Mesenchymal stem cell (in vitro differentiated cells and primary cell): ENCODE data around the gene TDP1.

ENCODE experiments used
- DNase-seq: peaks from one replicate; pipeline ENCODE4 v3.0.0-alpha.2; 2013
- H2AFZ ChIP-seq: one replicate; pipeline ENCODE4 v1.6.1; 2013; ENCODE audit warnings: low read depth, mild to moderate bottlenecking, control low read depth, inconsistent platforms, low read length, moderate library complexity
- H2AK5ac ChIP-seq: 2 replicates; pipeline ENCODE4 v1.6.1; 2013; ENCODE audit warnings: low read length, moderate library complexity, mild to moderate bottlenecking, inconsistent platforms; ENCODE audit not compliant: severe bottlenecking
- H2BK120ac ChIP-seq: one replicate; pipeline ENCODE4 v1.6.1; 2013; ENCODE audit warnings: low read depth, mild to moderate bottlenecking, inconsistent platforms, low read length, moderate library complexity
- H2BK12ac ChIP-seq, 2 experiments: one replicate each; pipeline ENCODE4 v1.6.1; 2013; ENCODE audit warnings: inconsistent platforms in 2 of 2, low read length in 2 of 2, mild to moderate bottlenecking in 2 of 2, moderate library complexity in 2 of 2, control low read depth in 1 of 2
- H2BK15ac ChIP-seq: one replicate; pipeline ENCODE4 v1.6.1; 2013; ENCODE audit warnings: mild to moderate bottlenecking, low read depth, inconsistent platforms; ENCODE audit not compliant: poor library complexity, severe bottlenecking
- H2BK5ac ChIP-seq: 2 replicates; pipeline ENCODE4 v1.6.1; 2013; ENCODE audit warnings: low read depth, mild to moderate bottlenecking, low read length, control low read depth, inconsistent platforms; ENCODE audit not compliant: poor library complexity, severe bottlenecking
- H3K14ac ChIP-seq, 2 experiments: one replicate each; pipeline ENCODE4 v1.6.1; 2013; ENCODE audit warnings: inconsistent platforms in 2 of 2, low read length in 2 of 2, control low read depth in 1 of 2, mild to moderate bottlenecking in 1 of 2, moderate library complexity in 1 of 2
- H3K18ac ChIP-seq, 2 experiments: one replicate each; pipeline ENCODE4 v1.6.1; 2013; ENCODE audit warnings: inconsistent platforms in 2 of 2, low read length in 2 of 2, control low read depth in 1 of 2, low read depth in 1 of 2, mild to moderate bottlenecking in 1 of 2
- H3K23ac ChIP-seq, 2 experiments: one replicate each; pipeline ENCODE4 v1.6.1; 2013; ENCODE audit warnings: inconsistent platforms in 2 of 2, low read length in 2 of 2, mild to moderate bottlenecking in 2 of 2, moderate library complexity in 2 of 2, control low read depth in 1 of 2
- H3K27ac ChIP-seq: 2 replicates; pipeline ENCODE4 v1.5.1; 2013; ENCODE audit warnings: mild to moderate bottlenecking, moderate library complexity, low read length, control low read depth, inconsistent platforms; ENCODE audit not compliant: poor library complexity, severe bottlenecking
- H3K27me3 ChIP-seq, 2 experiments: 2 replicates each; pipeline versions ENCODE4 v1.6.1 to v1.7.0; 2013; ENCODE audit warnings: low read length in 2 of 2, mild to moderate bottlenecking in 2 of 2, moderate library complexity in 2 of 2, control low read depth in 1 of 2, inconsistent platforms in 1 of 2; ENCODE audit not compliant: control insufficient read depth in 1 of 2, insufficient read depth in 1 of 2
- H3K36me3 ChIP-seq, 2 experiments: 2 replicates each; pipeline versions ENCODE4 v1.6.1 to v1.7.0; 2013; ENCODE audit warnings: low read length in 2 of 2, control low read depth in 1 of 2, inconsistent platforms in 1 of 2, low read depth in 1 of 2, mild to moderate bottlenecking in 1 of 2; ENCODE audit not compliant: insufficient read depth in 2 of 2, control insufficient read depth in 1 of 2
- H3K4ac ChIP-seq, 2 experiments: one replicate each; pipeline ENCODE4 v1.6.1; 2013; ENCODE audit warnings: inconsistent platforms in 2 of 2, low read length in 2 of 2, mild to moderate bottlenecking in 2 of 2, moderate library complexity in 2 of 2, control low read depth in 1 of 2, low read depth in 1 of 2
- H3K4me1 ChIP-seq: 2 replicates; pipeline ENCODE4 v1.6.1; 2013; ENCODE audit warnings: low read depth, low read length, control low read depth; ENCODE audit not compliant: control insufficient read depth, insufficient read depth
- H3K4me2 ChIP-seq: 2 replicates; pipeline ENCODE4 v1.6.1; 2013; ENCODE audit warnings: low read length, mild to moderate bottlenecking, inconsistent platforms; ENCODE audit not compliant: poor library complexity, severe bottlenecking
- H3K4me3 ChIP-seq, 2 experiments: 2 replicates each; pipeline versions ENCODE4 v1.5.1 to v1.7.0; 2013; ENCODE audit warnings: low read length in 2 of 2, mild to moderate bottlenecking in 2 of 2, control low read depth in 1 of 2, low read depth in 1 of 2; ENCODE audit not compliant: insufficient read depth in 1 of 2
- H3K79me1 ChIP-seq: replicated peaks from 2 replicates; pipeline ENCODE4 v1.6.1; 2013; ENCODE audit warnings: mild to moderate bottlenecking, control low read depth, low read length, inconsistent platforms; ENCODE audit not compliant: poor library complexity, severe bottlenecking
- H3K9ac ChIP-seq: 2 replicates; pipeline ENCODE4 v1.7.0; 2013; ENCODE audit warnings: mild to moderate bottlenecking, low read length, moderate library complexity
- H3K9me3 ChIP-seq: 2 replicates; pipeline ENCODE4 v1.7.0; 2013; ENCODE audit warnings: mild to moderate bottlenecking, low read length; ENCODE audit not compliant: control insufficient read depth
- H4K8ac ChIP-seq: one replicate; pipeline ENCODE4 v1.6.1; 2013; ENCODE audit warnings: inconsistent platforms, mild to moderate bottlenecking, low read length, moderate library complexity
- H4K91ac ChIP-seq: one replicate; pipeline ENCODE4 v1.6.1; 2013; ENCODE audit warnings: mild to moderate bottlenecking, low read length, inconsistent platforms
- WGBS: methylation state at CpG from one replicate; pipeline ENCODE4 v1.1.7; 2013; ENCODE audit warnings: mixed read lengths; 5-methylcytosine and 5-hydroxymethylcytosine counted together

TDP1 gene

GRCh38 chr14:89921346-89921745 is 34.4 kb upstream of the TDP1 start:
- Histone ChIP-seq H3K23ac (no peak overlapping the region), H3K9me3 (no peaks in the 10 kb centered on the region), H3K14ac (no peak overlapping the region), H4K91ac (no peak overlapping the region), H2BK12ac (no peak overlapping the region), H2AK5ac (peak overlapping the region; percentile 80), H3K4me2 (no peak overlapping the region), H3K27me3 (no peaks in the 10 kb centered on the region), H2BK120ac (no peak overlapping the region), H2BK15ac (no peak overlapping the region), H3K79me1 (no peaks in the 10 kb centered on the region), H3K4ac (no peak overlapping the region), H2AFZ (no peak overlapping the region), H3K36me3 (peaks cover 0 to 5% of the 10 kb centered on the region in 2 experiments), H3K27ac (no peak overlapping the region), H3K4me3 (no peak overlapping the region), H3K9ac (no peak overlapping the region), H4K8ac (no peak overlapping the region), H2BK5ac (no peak overlapping the region), H3K4me1 (no peaks in the 10 kb centered on the region), H3K18ac (no peak overlapping the region)
- no peak for DNase-seq
- 94% methylated on average over 2 of the region's 3 CpGs for WGBS

GRCh38 chr14:89922031-89922907 is 33.5 kb upstream of the TDP1 start:
- Histone ChIP-seq H3K18ac (no peak overlapping the region), H2AFZ (peak overlapping the region; percentile 21)
- WGBS = 70% methylated on average over 5 of the region's 6 CpGs

GRCh38 chr14:89924268-89924667 is 31.5 kb upstream of the TDP1 start:
- Histone ChIP-seq H3K9me3 (no peaks in the 10 kb centered on the region), H2BK15ac (no peak overlapping the region), H3K4me3 (no peak overlapping the region), H3K4me1 (no peaks in the 10 kb centered on the region), H4K8ac (no peak overlapping the region), H2AFZ (no peak overlapping the region), H3K14ac (no peak overlapping the region), H3K36me3 (peaks cover 0 to 5% of the 10 kb centered on the region in 2 experiments), H4K91ac (no peak overlapping the region), H3K79me1 (no peaks in the 10 kb centered on the region), H3K27me3 (no peaks in the 10 kb centered on the region), H3K9ac (no peak overlapping the region), H2BK12ac (no peak overlapping the region), H3K4ac (no peak overlapping the region), H2BK5ac (no peak overlapping the region), H3K4me2 (no peak overlapping the region), H3K27ac (no peak overlapping the region), H3K23ac (no peak overlapping the region), H3K18ac (no peak overlapping the region), H2AK5ac (no peak overlapping the region), H2BK120ac (no peak overlapping the region)
- no peak for DNase-seq
- WGBS = 95% methylated on average over 4 of the region's 4 CpGs

More at GRCh38 chr14:89922031-89922907, 33.5 kb upstream of the TDP1 start:
- H3K4ac ChIP-seq = peak overlapping the region in 1 of 2 experiments; percentile 21
- H3K14ac ChIP-seq = no peak overlapping the region
- no peak overlapping the region for H4K91ac ChIP-seq
- H3K4me1 ChIP-seq = no peaks in the 10 kb centered on the region
- H2BK120ac ChIP-seq = no peak overlapping the region
- H2BK12ac ChIP-seq = no peak overlapping the region
- H3K4me3 ChIP-seq = no peak overlapping the region
- no peak overlapping the region for H4K8ac ChIP-seq
- H3K79me1 ChIP-seq = no peaks in the 10 kb centered on the region
- peak overlapping the region; percentile 73 for H3K27ac ChIP-seq
- H2BK15ac ChIP-seq = no peak overlapping the region
- H3K9me3 ChIP-seq = no peaks in the 10 kb centered on the region
- H3K4me2 ChIP-seq = peak overlapping the region; percentile 19
- peak; percentile 56 for DNase-seq
- peak overlapping the region; percentile 19 for H2AK5ac ChIP-seq
- H3K23ac ChIP-seq = no peak overlapping the region
- H3K9ac ChIP-seq = no peak overlapping the region
- no peak overlapping the region for H2BK5ac ChIP-seq
- H3K36me3 ChIP-seq = peaks cover 0 to 5% of the 10 kb centered on the region in 2 experiments
- H3K27me3 ChIP-seq = no peaks in the 10 kb centered on the region

- Histone ChIP-seq H3K18ac (no peak overlapping the region), H3K4me1 (no peaks in the 10 kb centered on the region), H3K36me3 (peaks cover 0 to 20% of the 10 kb centered on the region in 2 experiments), H3K4ac (no peak overlapping the region), H3K27ac (no peak overlapping the region), H2AFZ (no peak overlapping the region), H2BK120ac (no peak overlapping the region), H2BK5ac (no peak overlapping the region), H2BK15ac (no peak overlapping the region), H3K4me2 (no peak overlapping the region), H2AK5ac (no peak overlapping the region), H4K91ac (no peak overlapping the region), H3K27me3 (no peaks in the 10 kb centered on the region), H3K9me3 (no peaks in the 10 kb centered on the region), H2BK12ac (no peak overlapping the region), H3K14ac (no peak overlapping the region), H3K79me1 (no peaks in the 10 kb centered on the region), H4K8ac (no peak overlapping the region), H3K23ac (no peak overlapping the region), H3K4me3 (no peak overlapping the region), H3K9ac (peak overlapping the region; percentile 50)
- WGBS = 83% methylated on average over 1 of the region's 1 CpG
- no peak for DNase-seq
Observed at GRCh38 chr14:89926694-89927093, 29.0 kb upstream of the TDP1 start.
